Activated CD4-positive, alpha-beta T cell treated with anti-CD3 and anti-CD28 coated beads, Interleukin-2, Interleukin-4, amounts not matched to agents 100 ng/mL and 50 ng/mL, durations not matched to agents 16 hours and 8 hours (primary cell): ENCODE measurements around the gene SARDH.
"Not testable (repeated sequence)": the region's sequence is repeated elsewhere in the genome, so short reads cannot be mapped to it uniquely, and the experiment has no call there.

ENCODE experiments used
- DNase-seq: peaks from one replicate; pipeline ENCODE4 v3.0.0-alpha.2; 2020; ENCODE audit warnings: low spot score

The SARDH gene

GRCh38 chr9:133685653-133686609 is 52.2 kb downstream of the SARDH start:
- DNase-seq: no peak

GRCh38 chr9:133684936-133685361 is 53.2 kb downstream of the SARDH start:
- DNase-seq: no peak

GRCh38 chr9:133684121-133684935 is 53.8 kb downstream of the SARDH start:
- DNase-seq: no peak

GRCh38 chr9:133683586-133684120 is 54.5 kb downstream of the SARDH start:
- no peak for DNase-seq

- DNase-seq: no peak
Measured at GRCh38 chr9:133682818-133683585, 55.1 kb downstream of the SARDH start.

GRCh38 chr9:133681658-133682306 is 56.4 kb downstream of the SARDH start:
- no peak for DNase-seq

- DNase-seq: no peak
Measured at GRCh38 chr9:133680976-133681657, 57.0 kb downstream of the SARDH start.

GRCh38 chr9:133680250-133680975 is 57.7 kb downstream of the SARDH start:
- DNase-seq: no peak

GRCh38 chr9:133679466-133680061 is 58.6 kb downstream of the SARDH start:
- DNase-seq: no peak

GRCh38 chr9:133679056-133679455 is 59.1 kb downstream of the SARDH start:
- DNase-seq: no peak

- peak; percentile 41 for DNase-seq
Measured at GRCh38 chr9:133677126-133678010, 60.8 kb downstream of the SARDH start.

- no peak for DNase-seq
Measured at GRCh38 chr9:133676450-133676849, 61.7 kb downstream of the SARDH start.

- not testable (repeated sequence) for DNase-seq
Measured at GRCh38 chr9:133675796-133676195, 62.4 kb downstream of the SARDH start.

GRCh38 chr9:133674091-133674490 is 64.1 kb downstream of the SARDH start:
- no peak for DNase-seq

GRCh38 chr9:133673258-133673655 is 64.9 kb downstream of the SARDH start:
- DNase-seq: no peak

- DNase-seq: no peak
Measured at GRCh38 chr9:133672503-133673257, 65.5 kb downstream of the SARDH start.

- DNase-seq: no peak
Measured at GRCh38 chr9:133671371-133671770, 66.8 kb downstream of the SARDH start.

- no peak for DNase-seq
Measured at GRCh38 chr9:133670466-133670865, 67.7 kb downstream of the SARDH start.
